Stimulated activated effector memory CD8-positive, alpha-beta T cell treated with anti-CD3 and anti-CD28 coated beads, Interleukin-12 subunit alpha, Interleukin-12 subunit beta, amount 100 ng/mL, for 72 hours (primary cell): ENCODE data around the gene FAM219A.

Experiments used
- ATAC-seq: fragments of 150-1000 bp; cut with Tn5 transposase; 2 replicates; pipeline ENCODE4 v1.10.0; 2021
- DNase-seq, 2 donors: peaks; one replicate each; pipeline ENCODE4 v3.0.0; 2021 to 2022; ENCODE audit warnings: low spot score in 2 of 2
- H3K27ac Mint-ChIP-seq: one replicate; pipeline ENCODE4 v1.8.0; 2022; ENCODE audit warnings: mild to moderate bottlenecking, mixed read lengths
- H3K36me3 Mint-ChIP-seq: one replicate; pipeline ENCODE4 v1.8.0; 2022; ENCODE audit warnings: mild to moderate bottlenecking, mixed read lengths
- H3K4me1 Mint-ChIP-seq: one replicate; pipeline ENCODE4 v1.8.0; 2022; ENCODE audit warnings: mixed read lengths
- H3K4me3 Mint-ChIP-seq: one replicate; pipeline ENCODE4 v1.8.0; 2022; ENCODE audit warnings: mild to moderate bottlenecking, mixed read lengths
- H3K9me3 Mint-ChIP-seq: one replicate; pipeline ENCODE4 v1.8.0; 2022; ENCODE audit warnings: mixed read lengths

The FAM219A gene

DNA sequence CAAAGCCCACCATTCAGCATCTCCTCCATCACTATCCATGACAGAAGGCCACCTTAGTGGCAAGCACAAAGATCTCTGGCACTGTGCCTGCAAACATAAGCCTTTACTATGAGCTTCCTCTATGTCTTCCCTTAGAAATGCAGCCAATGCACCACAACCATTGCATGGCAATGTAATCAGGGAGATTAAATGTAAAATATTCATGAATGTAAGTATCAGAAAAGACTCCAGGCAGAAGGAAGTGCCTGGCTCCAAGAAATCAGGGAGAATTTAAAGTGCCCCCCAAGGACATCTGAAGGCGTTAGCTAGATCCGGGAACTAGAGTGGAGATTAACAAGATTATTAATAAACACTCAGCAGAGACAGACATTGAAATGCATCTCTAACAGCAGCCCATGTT lies 49.2 kb downstream of the FAM219A start:
- Mint-ChIP-seq H3K4me1 (no peaks in the 10 kb centered on the region), H3K27ac (no peak overlapping the region), H3K36me3 (no peaks in the 10 kb centered on the region), H3K4me3 (no peak overlapping the region), H3K9me3 (no peaks in the 10 kb centered on the region)
- ATAC-seq (no peak), DNase-seq (no peak)

DNA sequence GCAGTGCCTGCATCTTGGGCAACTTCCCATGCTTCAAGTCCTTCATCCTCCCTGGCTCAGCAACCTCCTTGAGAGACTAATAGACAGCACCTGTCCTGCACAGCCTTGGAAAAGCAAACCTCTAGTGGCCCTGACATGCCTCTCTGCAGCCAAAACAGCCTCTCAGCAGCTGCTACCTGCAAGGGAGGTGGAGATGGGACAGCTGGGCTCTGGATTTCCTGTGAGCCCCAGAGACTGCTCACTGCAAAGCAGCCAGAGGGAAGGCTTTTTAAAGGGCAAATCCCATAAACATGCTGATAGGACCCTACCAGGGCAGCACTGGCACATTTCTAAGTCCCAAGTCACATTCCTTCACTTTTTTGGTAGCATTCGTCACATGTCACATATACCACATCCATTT lies 50.2 kb downstream of the FAM219A start:
- no peaks in the 10 kb centered on the region for H3K36me3 Mint-ChIP-seq
- ATAC-seq, result no peak
- DNase-seq, result no peak

DNA sequence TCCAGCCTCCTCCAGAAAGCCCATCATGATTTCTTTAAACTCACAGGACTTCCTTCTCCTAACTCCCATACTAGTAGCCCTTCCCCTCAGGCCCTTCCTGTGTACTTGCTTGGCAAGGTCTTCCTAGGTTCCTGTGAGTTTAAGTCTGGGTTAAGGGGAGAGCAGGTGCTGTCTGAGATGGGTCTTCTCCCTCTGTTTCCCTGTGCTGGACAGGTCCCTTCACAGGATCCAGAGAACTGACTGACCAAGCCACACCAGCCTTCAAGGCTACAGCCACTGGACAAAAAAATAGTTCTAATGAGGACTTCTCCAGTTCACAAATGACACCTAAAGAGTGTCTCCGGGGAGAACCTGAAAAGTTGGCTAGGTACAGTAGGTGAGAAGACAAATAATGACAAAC lies 52.2 kb downstream of the FAM219A start:
- DNase-seq (no peak), ATAC-seq (no peak)
- Mint-ChIP-seq H3K36me3 (peaks cover 7% of the 10 kb centered on the region), H3K9me3 (no peaks in the 10 kb centered on the region), H3K4me1 (no peaks in the 10 kb centered on the region), H3K4me3 (no peak overlapping the region), H3K27ac (no peak overlapping the region)

More for the DNA sequence above, 50.2 kb downstream of the FAM219A start:
- no peak overlapping the region for H3K4me3 Mint-ChIP-seq
- H3K4me1 Mint-ChIP-seq, result no peaks in the 10 kb centered on the region
- H3K9me3 Mint-ChIP-seq, result no peaks in the 10 kb centered on the region
- H3K27ac Mint-ChIP-seq, result no peak overlapping the region

DNA sequence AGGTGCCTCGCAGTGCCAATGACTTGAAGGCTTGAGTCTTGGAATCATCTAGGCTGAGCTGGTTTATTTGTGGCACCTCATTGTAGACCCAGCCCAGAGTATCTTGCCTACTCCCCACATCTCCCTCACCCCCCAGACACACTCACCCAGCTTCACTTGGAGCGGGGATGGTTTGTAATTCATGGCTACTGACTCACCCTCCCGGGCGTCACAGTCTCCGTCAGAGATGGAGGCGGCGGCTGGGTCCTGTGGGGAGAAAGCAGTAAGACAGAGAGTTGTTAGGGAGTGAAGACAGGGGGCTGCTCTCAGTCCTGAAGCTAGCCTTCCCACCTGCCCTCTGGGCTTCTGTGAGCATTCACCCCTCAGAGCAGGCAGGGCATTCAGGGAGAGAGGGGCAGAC lies 52.7 kb downstream of the FAM219A start:
- H3K9me3 Mint-ChIP-seq, result no peaks in the 10 kb centered on the region
- DNase-seq (no peak), ATAC-seq (no peak)
- no peaks in the 10 kb centered on the region for H3K4me1 Mint-ChIP-seq
- no peak overlapping the region for H3K4me3 Mint-ChIP-seq
- no peak overlapping the region for H3K27ac Mint-ChIP-seq
- H3K36me3 Mint-ChIP-seq, result peaks cover 7% of the 10 kb centered on the region

DNA sequence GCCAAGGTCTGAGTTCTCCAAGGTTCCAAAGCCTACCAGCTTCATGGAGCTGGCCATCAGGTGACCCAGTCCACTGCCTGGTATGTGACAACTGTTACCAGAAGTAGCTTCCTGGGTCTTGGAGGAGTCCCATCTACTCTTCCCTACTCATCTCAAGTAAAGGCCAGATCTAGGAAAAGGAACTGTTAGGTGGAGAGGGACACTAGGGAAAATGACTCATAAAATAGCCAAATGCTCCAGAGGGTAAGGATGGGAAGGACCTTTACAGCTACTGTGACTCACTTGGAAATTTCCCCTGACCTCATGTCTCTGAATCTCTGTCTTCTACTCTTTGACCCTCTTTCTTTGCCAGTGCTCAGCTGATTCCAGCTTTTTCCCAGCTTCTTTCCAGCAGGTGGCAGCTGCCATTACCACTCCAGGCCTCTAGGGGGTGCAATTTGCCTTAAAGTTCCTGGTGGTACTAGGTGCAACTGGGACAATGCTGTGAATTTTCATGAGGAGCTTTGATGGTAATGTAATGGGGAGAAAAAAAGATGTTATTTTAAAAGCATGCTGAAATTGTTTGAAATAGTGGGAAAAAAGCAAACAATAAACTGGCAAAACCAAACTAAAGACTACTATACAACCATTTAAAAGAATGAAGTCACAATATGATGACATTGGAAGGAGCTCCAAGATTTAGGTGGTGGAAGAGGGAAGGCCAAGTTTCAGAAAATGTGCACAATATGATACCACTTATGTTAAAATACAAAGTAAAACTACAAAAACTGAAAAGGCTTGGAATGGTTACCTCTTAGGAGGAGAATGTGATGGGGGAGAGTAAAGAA lies 54.6 kb downstream of the FAM219A start:
- Mint-ChIP-seq H3K36me3 (peaks cover 7% of the 10 kb centered on the region), H3K4me3 (no peak overlapping the region), H3K9me3 (no peaks in the 10 kb centered on the region), H3K27ac (no peak overlapping the region), H3K4me1 (no peaks in the 10 kb centered on the region)
- DNase-seq (peak; percentile 43 to 67), ATAC-seq (no peak)

DNA sequence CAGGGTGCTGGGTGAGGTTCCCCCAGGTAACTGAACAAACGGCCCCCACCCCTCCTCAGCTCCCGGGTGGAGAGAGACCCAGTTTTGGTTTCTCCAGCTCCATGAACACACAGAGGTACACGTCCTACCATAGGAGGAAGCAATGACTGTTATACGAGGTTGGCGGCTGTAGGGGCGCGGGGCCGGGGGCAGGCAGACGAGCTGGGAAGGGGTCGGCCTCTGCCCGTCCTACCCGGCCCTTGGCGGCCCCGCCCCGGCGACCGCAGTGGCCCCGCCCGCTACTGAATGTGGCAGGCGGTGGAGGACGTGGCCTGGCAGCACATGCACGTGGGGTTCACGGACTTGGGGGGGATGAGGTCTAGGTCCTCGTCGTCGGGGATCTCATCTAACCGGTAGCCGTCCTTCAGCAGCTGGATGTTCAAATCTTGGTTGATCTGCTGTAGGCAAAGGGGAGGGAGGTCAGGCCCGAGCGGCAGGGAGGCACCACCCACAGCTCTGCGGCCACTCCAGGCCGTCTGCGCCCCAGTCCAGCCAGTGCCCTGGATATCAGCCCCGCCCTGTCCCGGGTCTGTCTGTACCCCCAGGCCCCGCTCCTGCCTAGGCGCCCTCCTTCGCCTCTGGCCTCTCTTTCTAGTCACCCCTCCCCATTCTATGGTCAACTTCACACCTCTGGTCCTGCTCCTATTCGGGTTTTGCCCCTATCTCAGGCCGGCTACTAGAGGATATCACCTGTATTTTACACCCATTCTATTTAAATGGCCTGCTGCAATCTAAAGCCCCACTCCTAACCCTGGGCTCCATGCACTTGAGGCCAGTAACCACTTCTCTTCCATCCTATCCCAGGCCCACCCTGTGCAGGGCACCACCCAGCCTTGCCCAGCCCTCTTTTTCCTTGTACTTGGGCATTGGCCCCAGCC lies 57.4 kb downstream of the FAM219A start:
- DNase-seq, result no peak
- H3K4me1 Mint-ChIP-seq, result no peaks in the 10 kb centered on the region
- no peaks in the 10 kb centered on the region for H3K9me3 Mint-ChIP-seq
- H3K36me3 Mint-ChIP-seq, result peaks cover 7% of the 10 kb centered on the region
- H3K4me3 Mint-ChIP-seq, result no peak overlapping the region
- no peak for ATAC-seq
- H3K27ac Mint-ChIP-seq, result no peak overlapping the region

DNA sequence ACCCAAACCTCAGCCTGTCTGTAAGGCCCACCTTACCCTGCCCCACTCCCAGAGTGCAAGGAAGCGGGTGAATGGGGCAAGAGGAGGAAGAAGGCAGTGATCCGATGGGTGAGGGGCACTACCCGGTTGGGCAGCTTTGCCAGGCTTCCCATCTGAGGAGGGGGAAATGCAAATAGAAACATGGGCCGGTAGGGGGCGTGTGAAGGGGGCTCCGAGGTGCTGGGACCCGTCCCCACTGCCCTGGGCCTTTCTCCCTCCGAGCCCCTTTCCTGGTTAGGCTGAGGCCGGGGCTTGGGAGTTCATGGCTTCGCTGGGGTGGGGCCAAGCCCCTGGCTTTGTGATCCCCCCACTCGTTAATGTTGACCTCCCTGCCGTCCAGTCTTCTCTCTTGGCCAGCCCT lies 58.1 kb downstream of the FAM219A start:
- Mint-ChIP-seq H3K36me3 (peaks cover 7% of the 10 kb centered on the region), H3K27ac (no peak overlapping the region), H3K9me3 (no peaks in the 10 kb centered on the region), H3K4me1 (no peaks in the 10 kb centered on the region), H3K4me3 (no peak overlapping the region)
- DNase-seq (no peak), ATAC-seq (no peak)

DNA sequence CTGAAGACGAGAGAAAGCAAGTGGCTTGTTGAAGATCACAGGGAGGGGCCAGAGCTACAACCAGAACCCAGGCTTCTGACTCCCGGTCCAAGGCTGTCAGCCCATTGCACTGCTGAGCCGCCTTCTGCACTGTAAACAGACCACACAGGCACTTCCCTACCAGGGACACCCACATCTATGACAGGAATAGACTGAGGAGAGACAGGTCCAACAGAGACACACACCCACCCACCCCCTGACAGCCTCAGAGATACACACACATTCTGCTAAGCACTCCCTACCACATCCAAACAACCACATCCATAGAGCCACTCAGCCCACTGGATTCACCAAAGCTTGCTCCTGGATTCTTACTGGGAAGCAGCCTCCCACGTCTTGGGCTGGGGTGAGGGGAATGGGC lies 58.6 kb downstream of the FAM219A start:
- ATAC-seq, result no peak
- Mint-ChIP-seq H3K4me1 (no peaks in the 10 kb centered on the region), H3K4me3 (no peak overlapping the region), H3K9me3 (no peaks in the 10 kb centered on the region), H3K27ac (no peak overlapping the region), H3K36me3 (peaks cover 7% of the 10 kb centered on the region)
- no peak for DNase-seq

DNA sequence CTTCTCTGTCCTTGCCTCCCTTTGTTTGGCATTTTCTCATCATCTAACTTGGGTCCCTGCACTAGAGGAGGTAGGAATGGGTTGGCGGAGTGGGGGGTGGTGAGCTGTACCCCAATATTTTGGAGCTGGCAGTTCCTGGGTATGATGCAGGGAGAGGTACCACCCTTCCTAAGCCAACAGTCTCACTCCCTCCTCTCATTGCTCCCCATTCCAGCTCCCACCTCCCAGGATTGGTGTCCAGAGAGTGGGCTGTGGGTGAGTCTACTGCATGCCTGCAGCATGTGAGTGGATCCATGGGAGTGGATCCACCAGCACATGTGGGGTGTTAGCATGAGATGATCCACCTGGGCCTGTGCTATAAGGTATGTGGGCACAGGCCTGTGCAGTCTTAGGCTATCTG lies 59.5 kb downstream of the FAM219A start:
- DNase-seq, result no peak
- Mint-ChIP-seq H3K36me3 (peaks cover 7% of the 10 kb centered on the region), H3K4me1 (no peaks in the 10 kb centered on the region), H3K27ac (no peak overlapping the region), H3K4me3 (no peak overlapping the region), H3K9me3 (no peaks in the 10 kb centered on the region)
- no peak for ATAC-seq

DNA sequence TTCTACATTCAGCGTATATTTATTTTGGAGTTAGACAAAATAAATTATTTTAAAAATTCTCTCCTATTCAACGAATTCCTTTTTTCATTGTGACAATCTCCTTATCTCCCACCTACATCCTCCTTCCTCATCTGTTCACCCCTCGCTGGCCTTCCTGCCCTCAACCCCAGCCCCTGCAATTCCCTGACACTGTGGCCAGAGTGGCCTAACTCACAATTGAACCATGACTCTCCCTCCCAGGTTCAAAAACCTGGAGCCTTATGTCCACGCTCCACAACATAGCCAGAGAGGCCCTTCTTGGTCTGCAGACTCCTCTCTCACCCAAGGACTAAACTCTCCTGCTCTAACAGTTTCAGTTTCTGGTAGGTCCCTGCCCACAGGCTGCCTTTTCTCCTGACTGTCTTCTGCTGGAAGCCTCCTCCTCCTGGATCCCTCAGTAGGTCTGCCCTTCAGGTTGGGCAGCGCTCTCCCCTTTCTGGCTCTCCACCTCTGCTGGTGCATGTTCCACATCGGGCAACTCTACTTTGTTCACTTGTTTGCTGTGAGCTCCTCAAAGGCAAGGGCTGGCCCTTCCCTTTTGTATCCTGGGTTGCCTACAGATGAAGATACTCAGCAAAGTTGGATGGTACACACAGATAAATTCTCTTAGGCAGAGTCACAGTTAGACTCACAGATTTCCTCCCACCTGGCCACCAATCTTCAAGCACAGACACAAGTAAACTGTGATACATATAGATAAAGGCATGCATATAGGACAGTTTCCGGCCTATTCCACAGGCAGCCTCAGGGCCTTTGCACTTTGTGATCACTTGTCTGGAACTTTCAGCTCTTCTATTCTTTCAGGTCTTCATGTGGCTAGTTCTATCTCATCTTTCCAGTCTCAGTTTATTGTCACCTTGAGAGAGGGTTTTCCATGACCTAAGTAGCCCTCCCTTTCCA lies 61.8 kb downstream of the FAM219A start:
- no peaks in the 10 kb centered on the region for H3K9me3 Mint-ChIP-seq
- H3K27ac Mint-ChIP-seq, result no peak overlapping the region
- H3K4me1 Mint-ChIP-seq, result no peaks in the 10 kb centered on the region
- no peak for ATAC-seq
- DNase-seq, result no peak
- no peak overlapping the region for H3K4me3 Mint-ChIP-seq
- H3K36me3 Mint-ChIP-seq, result peaks cover 1% of the 10 kb centered on the region

DNA sequence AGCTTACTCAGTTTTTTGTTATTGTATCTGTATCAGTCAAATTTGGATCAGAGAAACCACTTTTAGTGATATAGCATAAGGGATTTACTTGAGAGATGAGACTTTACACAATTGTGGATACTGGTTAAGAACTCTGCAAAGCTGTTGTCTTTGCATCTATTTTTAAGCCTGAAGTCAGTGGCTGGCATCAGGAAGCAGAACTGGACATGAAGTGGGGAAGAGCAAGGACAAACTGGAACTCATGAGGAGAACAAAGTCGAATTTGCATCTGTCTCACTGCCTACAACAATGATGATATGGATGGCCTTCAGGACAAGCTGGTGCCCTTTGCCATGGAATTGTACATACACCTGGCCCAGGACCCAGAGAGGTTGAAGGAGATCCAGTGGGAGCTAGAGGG lies 65.9 kb downstream of the FAM219A start:
- no peak for ATAC-seq
- no peak overlapping the region for H3K4me3 Mint-ChIP-seq

DNA sequence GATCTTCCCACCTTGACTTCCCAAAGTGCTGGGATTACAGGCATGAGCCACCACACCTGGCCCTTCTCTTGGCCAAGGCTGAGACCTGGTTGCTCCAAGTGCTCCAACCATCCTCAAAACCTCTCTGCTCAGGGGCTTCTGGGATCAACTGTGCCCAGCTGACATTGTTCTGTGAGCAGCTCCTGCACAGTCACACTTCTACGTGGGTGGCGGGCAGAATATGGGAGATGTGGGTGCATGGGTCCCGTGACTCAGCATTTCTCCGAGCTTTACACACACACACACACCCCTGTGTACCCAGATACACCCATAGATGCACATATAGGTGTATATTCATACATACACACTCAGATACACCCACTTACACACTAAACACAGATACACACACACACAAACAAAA lies 71.1 kb downstream of the FAM219A start:
- no peaks in the 10 kb centered on the region for H3K9me3 Mint-ChIP-seq
- no peaks in the 10 kb centered on the region for H3K4me1 Mint-ChIP-seq
- DNase-seq (no peak), ATAC-seq (no peak)
- no peak overlapping the region for H3K27ac Mint-ChIP-seq
- no peak overlapping the region for H3K4me3 Mint-ChIP-seq
- H3K36me3 Mint-ChIP-seq, result no peaks in the 10 kb centered on the region

More for the DNA sequence above, 65.9 kb downstream of the FAM219A start:
- Mint-ChIP-seq H3K4me1 (no peaks in the 10 kb centered on the region), H3K9me3 (no peaks in the 10 kb centered on the region), H3K27ac (no peak overlapping the region), H3K36me3 (no peaks in the 10 kb centered on the region)
- DNase-seq, result no peak

DNA sequence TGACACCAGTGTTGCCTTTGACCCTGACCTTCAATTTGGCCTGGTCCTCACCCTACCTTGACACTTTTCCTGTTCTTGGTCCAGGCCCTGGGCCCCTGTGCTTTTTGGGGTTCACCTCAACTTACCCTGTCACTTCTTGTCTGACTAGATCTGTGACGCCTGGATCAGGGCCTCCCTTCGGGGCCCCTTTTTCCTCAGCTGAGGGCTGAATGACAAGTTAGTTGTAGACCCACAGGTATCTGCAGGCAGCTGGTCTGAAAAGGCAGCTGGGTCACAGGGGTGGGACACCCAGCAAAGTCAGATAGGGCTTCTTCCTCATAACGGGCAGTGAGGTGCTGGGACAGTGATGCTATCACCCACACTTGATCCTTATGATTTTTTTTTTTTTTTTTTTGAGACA lies 71.7 kb downstream of the FAM219A start:
- DNase-seq, result no peak
- Mint-ChIP-seq H3K36me3 (no peaks in the 10 kb centered on the region), H3K4me1 (no peaks in the 10 kb centered on the region), H3K9me3 (no peaks in the 10 kb centered on the region), H3K4me3 (no peak overlapping the region), H3K27ac (no peak overlapping the region)
- no peak for ATAC-seq

DNA sequence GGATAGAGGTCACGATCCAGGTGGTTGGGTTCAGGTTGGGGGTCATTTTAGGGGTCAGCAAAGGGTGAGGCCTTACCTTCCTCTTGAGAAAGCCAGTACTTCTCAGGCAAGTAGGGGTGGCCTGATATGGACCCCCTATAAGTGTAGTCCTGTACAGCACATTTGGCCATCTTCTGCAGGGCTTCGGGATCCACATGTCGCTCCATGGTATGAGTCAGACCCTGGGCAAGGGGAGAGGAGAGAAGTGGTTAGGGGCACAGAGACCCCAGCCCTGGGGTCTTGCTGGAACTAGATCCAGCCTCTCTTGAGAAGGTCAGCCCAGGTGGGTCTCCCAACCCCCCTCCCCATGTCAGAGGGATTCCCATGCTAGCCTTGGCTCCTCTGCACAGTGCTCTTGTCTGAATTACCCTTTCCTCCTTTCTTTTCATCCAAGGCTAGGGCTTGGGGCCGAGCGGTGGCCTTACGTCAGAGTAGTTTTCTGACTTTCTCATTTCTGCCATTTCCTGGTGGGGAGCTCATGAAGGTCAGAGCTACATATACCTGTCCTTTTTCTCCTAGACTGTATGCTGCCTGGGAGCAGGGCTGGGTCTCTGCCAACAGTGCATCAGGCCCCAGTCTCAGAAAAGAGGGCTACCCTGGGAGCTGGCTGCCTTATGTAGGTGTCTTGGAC lies 72.7 kb downstream of the FAM219A start:
- Mint-ChIP-seq H3K36me3 (no peaks in the 10 kb centered on the region), H3K27ac (no peak overlapping the region), H3K9me3 (no peaks in the 10 kb centered on the region), H3K4me1 (peaks cover 8% of the 10 kb centered on the region), H3K4me3 (no peak overlapping the region)
- ATAC-seq, result no peak
- no peak for DNase-seq
